Measurements from ENCODE around the gene MRPL4. TPM values are rescaled to one million over a fixed set of nuclear protein-coding genes. Genes with fewer than 3 reads are reported as not detected.

MRPL4 gene
- total RNA-seq: 77.0 TPM
- long read RNA-seq, transcript MRPL4-201 (9 exons, 1,455 nt): major isoform, 81 of 121 reads
- long read RNA-seq, transcript MRPL4-207 (8 exons, 1,423 nt): minor isoform, 17 of 121 reads
- long read RNA-seq, partial matches to known transcripts: 13 of 121 reads
- long read RNA-seq, other reads (novel, unspliced or antisense): 10 of 121 reads

GRCh38 chr19:10251792-10252694 lies at the start of gene MRPL4:
MRPL4 (plus strand) TSS chr19:10252214; CDS start chr19:10252254, 40 bp downstream.
- intact Hi-C loops (cut with micrococcal nuclease): no loop called here
- Histone ChIP-seq H3K27ac (replicated peaks) (peak within 1 kb of the TSS; percentile 92), H3K27me3 (ENCODE audit: low read depth) (no peaks in the 10 kb centered on the region), H3K9me3 (replicated peaks) (no peaks in the 10 kb centered on the region), H3K4me1 (peaks cover 44% of the 10 kb centered on the region), H3K4me3 (peak within 1 kb of the TSS; percentile 95), H3K36me3 (peaks cover 35% of the 10 kb centered on the region)
- TF ChIP-seq, protein P1, sequence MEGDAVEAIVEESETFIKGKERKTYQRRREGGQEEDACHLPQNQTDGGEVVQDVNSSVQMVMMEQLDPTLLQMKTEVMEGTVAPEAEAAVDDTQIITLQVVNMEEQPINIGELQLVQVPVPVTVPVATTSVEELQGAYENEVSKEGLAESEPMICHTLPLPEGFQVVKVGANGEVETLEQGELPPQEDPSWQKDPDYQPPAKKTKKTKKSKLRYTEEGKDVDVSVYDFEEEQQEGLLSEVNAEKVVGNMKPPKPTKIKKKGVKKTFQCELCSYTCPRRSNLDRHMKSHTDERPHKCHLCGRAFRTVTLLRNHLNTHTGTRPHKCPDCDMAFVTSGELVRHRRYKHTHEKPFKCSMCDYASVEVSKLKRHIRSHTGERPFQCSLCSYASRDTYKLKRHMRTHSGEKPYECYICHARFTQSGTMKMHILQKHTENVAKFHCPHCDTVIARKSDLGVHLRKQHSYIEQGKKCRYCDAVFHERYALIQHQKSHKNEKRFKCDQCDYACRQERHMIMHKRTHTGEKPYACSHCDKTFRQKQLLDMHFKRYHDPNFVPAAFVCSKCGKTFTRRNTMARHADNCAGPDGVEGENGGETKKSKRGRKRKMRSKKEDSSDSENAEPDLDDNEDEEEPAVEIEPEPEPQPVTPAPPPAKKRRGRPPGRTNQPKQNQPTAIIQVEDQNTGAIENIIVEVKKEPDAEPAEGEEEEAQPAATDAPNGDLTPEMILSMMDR (IDR thresholded peaks at IDR 0.05; ENCODE audit: borderline replicate concordance): no peak
- DNase-seq: peak; percentile 95

DNA sequence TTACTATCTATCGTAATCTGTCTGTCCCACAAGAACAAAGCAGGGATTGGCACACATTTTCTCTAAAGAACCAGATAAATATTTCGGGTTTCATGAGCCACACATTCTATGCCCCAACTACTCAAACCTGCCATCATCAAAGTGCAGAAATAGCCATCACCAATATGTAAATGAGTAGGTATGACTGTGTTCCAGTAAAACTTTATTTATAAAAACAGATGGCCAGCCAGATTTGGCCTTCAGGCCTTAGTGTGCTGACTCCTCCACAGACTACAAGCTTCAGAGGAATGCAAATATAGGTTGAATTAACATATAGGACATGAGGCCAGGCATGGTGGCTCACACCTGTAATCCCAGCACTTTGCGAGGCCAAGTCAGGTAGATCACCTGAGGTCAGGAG lies 48.3 kb upstream of the MRPL4 start:
- Histone ChIP-seq H3K27me3 (ENCODE audit: low read depth) (no peaks in the 10 kb centered on the region), H3K4me1 (no peaks in the 10 kb centered on the region), H3K27ac (replicated peaks) (no peak overlapping the region), H3K36me3 (no peaks in the 10 kb centered on the region), H3K4me3 (no peak overlapping the region), H3K9me3 (replicated peaks) (peaks cover 6% of the 10 kb centered on the region)
- TF ChIP-seq, protein P1 (IDR thresholded peaks at IDR 0.05; ENCODE audit: borderline replicate concordance): no peak
- intact Hi-C loops (cut with micrococcal nuclease): no loop called here
- no peak for DNase-seq

DNA sequence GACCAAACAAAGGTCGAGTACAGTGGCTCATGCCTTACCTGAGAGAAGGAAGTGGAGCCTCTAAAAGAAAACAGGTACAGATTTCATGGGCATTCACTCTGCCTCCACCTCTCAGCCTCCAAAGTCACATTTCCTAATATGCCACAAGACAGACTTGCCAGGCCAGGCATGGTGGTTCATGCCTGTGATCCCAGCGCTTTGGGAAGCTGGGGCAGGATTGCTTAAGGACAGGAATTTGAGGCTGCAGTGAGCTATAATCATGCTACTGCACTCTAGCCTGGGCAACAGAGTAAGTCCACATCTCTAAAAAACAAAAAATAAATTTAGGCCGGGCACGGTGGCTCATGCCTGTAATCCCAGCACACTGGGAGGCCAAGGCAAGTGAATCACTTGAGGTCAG lies 46.4 kb upstream of the MRPL4 start:
- DNase-seq: no peak
- TF ChIP-seq, protein P1 (IDR thresholded peaks at IDR 0.05; ENCODE audit: borderline replicate concordance): no peak
- intact Hi-C loops (cut with micrococcal nuclease): no loop called here
- Histone ChIP-seq H3K36me3 (no peaks in the 10 kb centered on the region), H3K27ac (replicated peaks) (no peak overlapping the region), H3K27me3 (ENCODE audit: low read depth) (no peaks in the 10 kb centered on the region), H3K4me1 (no peaks in the 10 kb centered on the region), H3K4me3 (no peak overlapping the region), H3K9me3 (replicated peaks) (peaks cover 6% of the 10 kb centered on the region)

GRCh38 chr19:10206226-10206885 lies 45.7 kb upstream of the MRPL4 start:
- Histone ChIP-seq H3K9me3 (replicated peaks) (peaks cover 6% of the 10 kb centered on the region), H3K36me3 (no peaks in the 10 kb centered on the region), H3K27me3 (ENCODE audit: low read depth) (no peaks in the 10 kb centered on the region), H3K4me1 (no peaks in the 10 kb centered on the region), H3K27ac (replicated peaks) (no peak overlapping the region), H3K4me3 (no peak overlapping the region)
- TF ChIP-seq, protein P1 (IDR thresholded peaks at IDR 0.05; ENCODE audit: borderline replicate concordance): no peak
- DNase-seq: no peak
- intact Hi-C loops (cut with micrococcal nuclease): no loop called here

GRCh38 chr19:10207026-10207425 lies 45.0 kb upstream of the MRPL4 start:
- intact Hi-C loops (cut with micrococcal nuclease): no loop called here
- no peak overlapping the region for H3K27ac ChIP-seq (replicated peaks)
- TF ChIP-seq, protein P1 (IDR thresholded peaks at IDR 0.05; ENCODE audit: borderline replicate concordance): no peak

More at GRCh38 chr19:10207026-10207425, 45.0 kb upstream of the MRPL4 start:
- H3K36me3 ChIP-seq: no peaks in the 10 kb centered on the region
- no peak overlapping the region for H3K4me3 ChIP-seq
- no peaks in the 10 kb centered on the region for H3K27me3 ChIP-seq (ENCODE audit: low read depth)
- H3K9me3 ChIP-seq (replicated peaks): peaks cover 6% of the 10 kb centered on the region
- DNase-seq: no peak
- H3K4me1 ChIP-seq: no peaks in the 10 kb centered on the region
